NCI-H446 treated with DMSO at 0.1 percent for 48 hours (cell line): ENCODE measurements around the gene ATP5PF.
"Not testable (repeated sequence)": the region's sequence is repeated elsewhere in the genome, so short reads cannot be mapped to it uniquely, and the experiment has no call there.

ENCODE experiments used
- DNase-seq: peaks from one replicate; lab custom pipeline; 2025; lab: John Stamatoyannopoulos, UW

The ATP5PF gene, protein sequence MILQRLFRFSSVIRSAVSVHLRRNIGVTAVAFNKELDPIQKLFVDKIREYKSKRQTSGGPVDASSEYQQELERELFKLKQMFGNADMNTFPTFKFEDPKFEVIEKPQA

DNA sequence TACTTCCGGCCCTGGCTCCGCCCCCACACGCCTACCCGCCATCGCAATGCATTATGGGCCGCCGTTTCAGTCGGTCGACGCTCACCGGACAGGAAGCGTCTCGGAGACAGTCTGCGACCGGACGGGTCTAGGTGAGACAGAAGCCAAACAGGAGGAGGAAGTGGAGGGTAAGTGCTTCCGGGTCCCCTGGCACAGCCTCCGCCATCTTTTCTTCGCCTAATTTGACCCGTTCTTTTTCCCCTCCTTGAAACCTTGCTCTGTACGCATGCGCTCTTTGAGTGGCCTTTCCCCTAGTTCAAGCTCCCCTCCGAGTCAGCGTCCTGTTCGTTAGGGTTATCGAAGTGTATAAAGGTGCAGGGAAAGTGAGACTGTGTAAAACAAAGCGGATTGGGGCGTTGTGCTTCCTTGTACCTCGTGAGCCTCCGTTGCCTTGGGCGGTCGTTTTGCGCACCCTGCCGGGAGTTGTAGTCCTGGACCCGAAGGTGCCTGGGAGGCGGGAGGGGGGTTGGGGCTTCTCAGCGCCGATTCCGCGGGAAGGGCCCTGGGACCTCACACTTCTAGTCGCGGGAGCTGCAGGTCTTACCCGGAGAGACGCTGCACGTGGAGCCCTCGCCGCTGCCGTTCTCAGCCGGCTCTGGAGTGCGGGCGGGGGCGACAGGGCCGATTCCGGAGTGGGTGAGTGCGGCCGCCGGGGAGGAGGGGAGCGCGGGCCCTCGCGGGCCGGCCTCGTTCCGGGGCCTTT lies at the start of gene ATP5PF, which contains the start of gene GABPA:
TSS of gene ATP5PF (minus strand) at position 1 of the 742 bp plus-strand sequence. CDS start 5,110 bp downstream, outside the sequence.
TSS of gene GABPA (plus strand) at position 69 of the 742 bp plus-strand sequence. CDS start 6,627 bp downstream, outside the sequence.
- peak; percentile 99 for DNase-seq

DNA sequence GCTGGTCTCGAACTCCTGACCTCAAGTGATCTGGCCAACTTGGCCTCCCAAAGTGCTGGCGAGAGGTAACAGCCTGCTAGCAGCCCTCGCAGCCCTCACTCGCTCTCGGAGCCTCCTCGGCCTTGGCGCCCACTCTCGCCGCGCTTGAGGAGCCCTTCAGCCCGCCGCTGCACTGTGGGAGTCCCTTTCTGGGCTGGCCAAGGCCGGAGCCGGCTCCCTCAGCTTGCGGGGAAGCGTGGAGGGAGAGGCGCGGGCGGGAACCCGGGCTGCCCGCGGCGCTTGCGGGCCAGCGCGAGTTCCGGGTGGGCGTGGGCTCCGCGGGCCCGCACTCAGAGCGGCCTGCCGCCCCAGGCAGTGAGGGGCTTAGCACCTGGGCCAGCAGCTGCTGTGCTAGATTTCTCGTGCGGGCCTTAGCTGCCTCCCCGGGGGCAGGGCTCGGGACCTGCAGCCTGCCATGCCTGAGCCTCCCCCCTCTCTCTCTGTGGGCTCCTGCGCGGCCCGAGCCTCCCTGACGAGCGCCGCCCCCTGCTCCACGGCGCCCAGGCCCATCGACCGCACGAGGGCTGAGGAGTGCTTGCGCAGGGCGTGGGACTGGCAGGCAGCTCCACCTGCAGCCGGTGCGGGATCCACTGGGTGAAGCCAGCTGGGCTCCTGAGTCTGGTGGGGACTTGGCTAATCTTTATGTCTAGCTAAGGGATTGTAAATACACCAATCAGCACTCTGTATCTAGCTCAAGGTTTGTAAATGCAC lies 43.6 kb upstream of the ATP5PF start:
- not testable (repeated sequence) for DNase-seq

DNA sequence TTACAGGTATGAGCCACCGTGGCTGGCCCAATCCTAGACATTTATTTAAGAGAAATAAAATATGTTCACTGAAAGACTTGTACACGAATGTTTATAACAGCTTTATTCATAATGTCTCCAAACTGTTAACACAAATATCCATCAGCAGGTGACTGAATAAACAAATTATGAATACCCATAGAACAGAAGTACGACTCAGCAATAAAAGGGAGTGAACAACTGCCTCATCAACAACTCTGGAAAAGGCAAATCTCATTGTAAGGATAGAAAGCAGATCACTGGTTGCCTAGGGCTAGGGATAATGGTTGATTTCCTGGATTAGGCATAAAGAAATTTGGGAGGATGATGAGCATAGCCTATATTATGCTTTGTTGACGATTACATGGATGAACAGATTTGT lies 41.7 kb upstream of the ATP5PF start:
- no peak for DNase-seq

DNA sequence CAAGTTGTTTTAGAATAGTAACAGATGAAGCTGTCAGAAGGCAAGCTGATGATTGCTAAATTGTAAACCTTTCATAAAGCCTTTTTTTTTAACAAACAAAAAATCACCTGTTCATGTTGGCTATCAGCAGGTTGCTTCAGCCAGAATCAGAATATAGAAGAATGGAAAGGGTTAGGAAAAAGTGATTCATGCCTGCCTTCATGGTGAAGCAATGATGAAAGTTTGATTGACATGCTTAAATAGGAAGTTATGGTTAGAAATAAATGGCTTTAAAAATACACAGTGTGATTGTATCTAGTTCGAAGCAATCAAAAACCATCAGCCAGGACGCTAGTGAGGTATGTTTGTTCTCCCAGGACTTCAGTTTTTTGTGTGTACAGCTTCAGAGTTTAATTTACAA lies 38.0 kb upstream of the ATP5PF start:
- DNase-seq = no peak

DNA sequence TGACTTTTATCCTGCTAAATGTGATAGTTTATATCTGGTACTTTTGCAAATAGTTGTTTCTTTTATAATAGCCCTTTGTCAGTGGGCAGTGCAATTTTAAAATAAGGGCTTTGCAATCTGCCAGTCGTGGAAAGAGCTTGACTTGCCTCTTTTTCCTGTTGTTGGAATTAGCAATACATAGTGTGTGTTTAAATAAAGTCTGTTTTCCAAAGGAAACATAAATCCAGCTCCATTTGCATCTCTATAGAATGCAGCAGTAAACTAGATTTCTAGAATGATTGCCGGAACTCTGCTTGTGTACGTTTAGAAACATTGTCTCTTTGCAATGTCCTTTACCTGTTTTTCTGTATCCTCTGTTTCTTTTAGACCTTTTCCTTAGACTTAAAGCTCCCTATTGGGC lies 33.2 kb upstream of the ATP5PF start:
- DNase-seq = no peak

DNA sequence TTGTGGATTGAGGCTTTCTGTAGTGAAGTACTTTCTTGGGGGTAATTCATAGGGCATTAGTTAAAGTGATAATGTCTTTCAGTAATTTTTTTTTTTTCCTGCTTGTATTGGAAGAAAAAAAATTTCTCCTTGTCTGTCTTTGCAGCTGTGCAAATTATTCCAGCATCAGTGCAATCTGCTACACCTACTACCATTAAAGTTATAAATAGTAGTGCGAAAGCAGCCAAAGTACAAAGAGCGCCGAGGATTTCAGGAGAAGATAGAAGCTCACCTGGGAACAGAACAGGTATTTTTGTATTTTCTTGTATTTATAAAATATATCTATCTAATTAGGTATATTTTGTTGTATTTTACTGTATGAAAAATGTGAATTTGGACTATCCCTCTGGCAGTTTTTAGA lies 29.4 kb upstream of the ATP5PF start:
- no peak for DNase-seq

DNA sequence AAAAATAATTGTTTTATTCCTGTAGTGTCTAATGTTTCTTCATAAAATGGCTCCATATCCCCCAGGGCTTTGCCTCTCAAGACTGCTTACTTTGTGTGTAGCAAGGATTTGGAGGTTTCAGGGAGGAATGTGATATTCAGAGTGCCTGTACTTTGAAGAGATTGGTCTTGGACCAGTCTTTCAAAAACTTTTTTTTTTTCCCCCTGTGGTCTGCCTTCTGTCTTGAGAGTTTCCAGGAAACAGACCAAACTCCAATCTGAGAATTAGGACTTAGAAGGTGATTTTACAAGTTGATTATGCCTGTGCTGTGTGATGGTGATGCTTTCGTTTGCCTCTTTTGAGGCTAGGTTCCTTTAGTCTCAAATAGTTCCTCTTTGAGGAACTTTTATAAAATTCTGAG lies 26.0 kb upstream of the ATP5PF start:
- no peak for DNase-seq

DNA sequence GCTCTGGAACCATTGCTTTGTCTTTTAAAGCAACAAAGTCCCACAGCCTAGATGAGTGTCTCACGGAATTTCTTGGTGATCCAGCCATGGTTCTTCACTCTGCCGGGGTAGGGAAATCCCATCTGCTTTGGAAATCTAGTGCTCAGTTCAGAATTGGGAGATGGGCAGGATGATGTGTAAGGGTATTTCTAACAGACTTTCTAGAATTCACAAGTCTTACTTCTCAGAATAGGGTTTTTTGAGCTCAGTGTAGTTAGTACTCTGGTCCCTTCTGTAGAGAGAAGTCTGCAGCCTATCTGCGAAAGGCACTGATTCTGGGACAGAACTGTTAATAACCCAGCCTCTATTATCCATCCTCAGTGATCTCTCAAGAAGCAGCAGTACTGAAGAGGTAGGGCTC lies 25.4 kb upstream of the ATP5PF start:
- no peak for DNase-seq

DNA sequence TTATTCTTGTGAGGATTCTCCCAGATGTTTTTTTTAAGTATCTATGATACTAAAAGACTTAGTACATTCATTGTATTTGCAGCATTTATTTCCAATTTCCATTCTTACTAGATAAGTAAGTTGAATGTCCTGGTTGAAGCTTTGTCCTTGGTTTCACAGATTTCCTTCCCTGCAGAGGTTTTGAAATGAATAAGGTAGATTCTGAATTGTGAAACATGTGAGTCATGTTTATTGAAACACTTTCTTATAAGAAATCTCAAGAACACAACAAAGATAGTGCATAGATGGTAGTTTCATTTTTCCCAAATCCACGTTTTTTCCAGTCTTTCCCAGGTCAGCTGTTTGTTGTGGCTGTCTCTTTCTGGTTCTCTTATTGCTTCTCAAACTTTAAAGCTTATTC lies 24.9 kb upstream of the ATP5PF start:
- no peak for DNase-seq

DNA sequence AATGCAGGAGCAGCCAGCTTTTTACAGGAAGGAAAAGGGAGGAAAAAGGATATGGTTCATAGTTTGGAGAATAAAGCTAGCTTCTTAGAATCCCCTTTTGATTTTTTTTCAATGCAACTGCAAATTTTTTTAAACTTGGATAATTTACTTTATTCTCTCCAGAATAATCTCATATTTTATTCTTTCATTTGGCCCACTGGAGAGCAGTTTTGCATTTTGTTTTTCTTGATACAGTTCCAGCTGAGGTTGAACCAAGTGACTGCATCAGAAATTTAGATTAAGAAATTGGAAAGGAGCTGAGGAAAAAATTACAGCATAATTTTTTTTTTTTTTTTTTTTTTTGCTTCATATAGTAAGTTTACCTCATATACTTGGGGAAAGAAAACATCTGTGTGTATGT lies 22.8 kb upstream of the ATP5PF start:
- no peak for DNase-seq

DNA sequence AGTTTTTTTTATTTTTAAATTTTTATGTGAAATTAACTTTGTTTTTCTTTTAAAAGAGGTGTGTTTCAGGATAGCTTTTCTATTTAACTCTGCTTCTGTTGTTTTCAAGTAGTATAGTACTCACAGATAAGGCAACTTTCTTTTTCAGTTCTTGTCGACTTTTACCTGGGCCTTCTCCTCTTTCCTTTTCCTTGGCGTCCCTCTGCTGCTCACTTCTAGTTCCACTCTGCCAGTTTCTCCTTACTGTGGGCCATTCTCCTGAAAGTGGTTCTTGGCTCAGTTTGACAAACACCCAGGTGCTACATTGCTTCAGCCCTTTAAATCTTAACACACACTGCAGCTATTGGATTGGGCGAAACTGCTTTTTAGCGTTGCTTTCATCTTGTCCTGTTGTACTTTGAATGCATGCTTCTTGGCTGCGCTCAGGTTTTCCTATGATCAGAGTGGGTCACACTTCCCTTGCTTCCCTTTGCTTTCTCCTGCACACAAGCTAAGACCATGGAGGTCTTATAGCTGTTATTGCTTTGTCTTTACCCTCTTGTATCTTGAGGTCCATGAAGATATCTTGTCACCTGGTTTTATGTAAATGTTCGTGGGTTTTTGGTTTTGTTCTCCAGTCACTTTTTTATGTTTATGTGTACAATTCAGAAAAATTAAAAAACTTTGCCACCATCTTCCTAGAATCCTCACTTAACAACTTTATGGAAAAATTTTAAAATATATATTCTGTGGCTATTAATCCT lies 21.7 kb upstream of the ATP5PF start:
- no peak for DNase-seq

DNA sequence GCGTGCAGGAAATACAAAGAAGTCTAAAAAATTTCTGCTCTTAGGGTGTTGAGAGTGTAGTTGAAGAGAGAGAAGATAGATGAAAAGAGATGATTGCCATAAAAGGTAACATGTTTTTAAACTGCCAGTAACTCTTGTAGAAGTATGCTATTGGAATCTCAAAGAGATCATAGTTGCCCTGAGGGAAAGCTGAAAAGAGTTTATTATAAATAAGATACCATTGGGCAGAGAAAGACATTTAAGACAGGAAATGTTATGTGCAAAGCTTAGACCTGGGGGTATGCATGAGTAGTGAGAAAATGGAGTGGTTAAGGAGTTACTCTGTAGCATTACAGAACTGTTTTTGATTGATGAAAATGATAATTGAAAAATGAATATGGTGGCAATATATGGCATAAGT lies 17.7 kb upstream of the ATP5PF start:
- no peak for DNase-seq

DNA sequence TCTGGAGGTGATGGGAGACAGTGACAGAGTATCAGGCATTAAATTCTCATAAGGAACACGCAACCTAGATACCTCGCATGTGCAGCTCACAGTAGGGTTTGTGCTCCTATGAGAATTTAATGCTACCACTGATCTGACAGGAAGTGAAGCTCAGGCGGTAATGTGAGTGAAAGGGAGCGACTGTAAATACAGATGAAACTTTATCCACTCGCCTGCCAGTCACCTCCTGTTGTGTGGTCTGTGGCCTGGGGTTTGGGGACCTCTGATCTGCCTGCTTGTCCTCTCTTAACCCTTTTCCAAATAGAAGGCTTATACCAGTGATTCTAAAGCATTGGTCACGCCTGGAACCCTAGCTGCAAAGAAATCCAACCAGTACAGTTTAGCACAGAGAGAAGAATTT lies 15.4 kb upstream of the ATP5PF start:
- no peak for DNase-seq

DNA sequence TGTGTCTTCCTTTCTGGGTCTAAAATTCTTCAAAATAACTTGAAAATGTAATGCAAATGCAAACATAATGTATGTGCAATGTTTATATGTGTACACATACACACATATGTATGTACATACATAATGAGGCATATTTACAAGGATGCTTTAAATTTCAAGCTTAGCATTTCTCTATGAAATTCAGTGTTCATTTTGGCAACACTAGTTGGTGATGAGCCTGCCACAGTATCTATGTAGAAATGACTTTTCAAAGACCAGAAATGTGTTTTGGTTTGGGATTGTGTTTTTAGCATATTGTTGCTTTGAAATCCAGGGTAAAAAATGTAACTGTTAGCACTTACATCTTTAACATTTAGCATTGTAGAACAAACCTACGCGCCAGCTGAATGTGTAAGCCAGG lies 10.2 kb upstream of the ATP5PF start:
- DNase-seq = no peak

DNA sequence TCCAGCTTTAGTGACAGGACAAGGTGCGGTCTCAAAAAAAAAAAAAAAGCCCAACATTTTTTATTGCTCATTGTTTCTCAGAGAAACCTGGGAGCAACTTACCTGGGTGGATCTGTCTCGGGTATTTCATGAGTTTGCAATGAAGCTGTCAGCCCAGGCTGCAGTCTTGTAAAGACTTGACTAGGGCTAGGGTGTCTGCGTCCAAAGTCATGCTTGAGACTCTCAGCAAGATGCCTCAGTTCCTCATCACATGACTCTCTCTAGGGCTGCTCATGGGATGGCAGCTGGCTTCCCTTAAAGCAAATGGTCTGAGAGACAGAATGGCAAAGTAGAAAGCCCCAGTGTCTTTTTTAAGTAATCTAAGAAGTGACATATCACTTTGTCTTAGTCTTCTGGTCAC lies 8.2 kb upstream of the ATP5PF start:
- no peak for DNase-seq

DNA sequence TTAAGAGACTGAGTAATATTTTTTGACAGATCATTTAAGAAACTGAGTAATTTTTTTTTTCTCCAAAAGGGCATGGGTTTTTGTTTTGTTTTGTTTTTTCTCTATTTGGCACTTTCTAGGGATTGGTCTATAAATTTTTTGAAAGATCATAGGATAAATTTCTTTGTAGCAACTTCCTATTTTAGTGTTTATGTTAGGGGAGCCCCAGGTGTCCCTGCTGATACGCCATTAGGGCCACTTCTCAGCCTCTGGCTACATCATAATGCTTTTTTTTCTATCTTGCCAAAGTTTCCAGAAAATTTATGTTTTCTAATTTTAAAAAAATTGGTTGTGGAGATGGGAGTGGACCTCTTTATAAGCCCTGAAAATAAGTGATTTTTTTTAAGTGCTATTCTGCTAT lies 2.7 kb upstream of the ATP5PF start:
- DNase-seq = no peak

DNA sequence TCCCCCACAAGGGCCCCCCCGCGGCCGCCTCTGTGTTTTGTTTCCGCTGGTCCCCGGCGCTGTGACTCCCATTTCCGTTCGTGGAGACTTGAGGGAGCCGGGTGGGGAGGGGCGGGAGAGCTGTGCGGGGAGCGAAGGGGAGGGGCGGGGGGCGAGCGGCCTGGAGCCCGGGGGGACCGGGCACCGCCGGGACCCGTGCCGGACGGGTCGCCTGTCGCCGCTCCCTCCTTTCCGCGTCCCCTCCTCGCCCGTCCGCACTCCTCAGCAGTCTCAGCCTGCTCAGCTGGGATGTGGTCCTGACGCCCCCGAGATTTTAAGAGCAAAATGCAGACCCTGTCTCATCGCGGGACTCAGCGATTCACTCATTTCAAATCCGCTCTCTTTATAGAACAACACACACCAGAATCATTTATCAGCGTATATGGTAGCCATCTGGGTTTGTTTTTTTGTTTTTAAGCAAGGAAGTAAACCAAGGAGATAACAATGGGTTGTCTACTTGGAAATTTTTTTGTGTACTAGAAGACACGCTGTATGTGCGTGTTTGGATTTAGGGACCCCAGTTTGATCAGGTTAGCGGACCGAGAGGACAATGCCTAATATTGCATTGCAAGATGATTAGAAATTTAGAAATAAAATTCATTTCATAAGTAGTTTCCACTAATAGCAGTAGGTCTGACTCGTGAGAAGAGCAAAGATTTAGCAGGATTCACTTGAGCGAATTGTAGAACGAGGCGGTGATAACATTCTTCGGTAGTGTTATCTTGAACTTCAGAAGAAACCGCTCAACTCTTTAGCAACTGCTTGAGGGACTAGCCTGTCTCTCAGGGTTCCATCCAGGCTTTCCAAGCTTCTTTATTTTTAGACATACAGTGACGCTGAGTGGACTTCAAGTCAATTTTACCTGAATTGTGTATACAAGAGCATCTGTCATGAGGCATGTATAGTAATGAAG lies 1.2 kb upstream of the ATP5PF start:
- peak; percentile 79 for DNase-seq

DNA sequence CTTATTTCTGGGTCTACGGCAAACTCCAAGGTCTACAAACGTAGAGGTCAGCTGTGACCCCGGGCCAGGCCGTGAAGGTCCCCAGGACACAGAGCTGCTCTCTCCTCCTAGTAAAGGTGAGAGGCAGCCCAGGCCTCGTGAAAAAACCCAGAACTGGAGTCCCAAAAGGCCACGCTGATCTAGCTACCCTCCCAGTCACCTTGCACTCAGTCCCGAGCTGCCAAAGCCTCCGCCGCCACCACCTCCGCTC lies 125 bp downstream of the ATP5PF start:
- DNase-seq = no peak

DNA sequence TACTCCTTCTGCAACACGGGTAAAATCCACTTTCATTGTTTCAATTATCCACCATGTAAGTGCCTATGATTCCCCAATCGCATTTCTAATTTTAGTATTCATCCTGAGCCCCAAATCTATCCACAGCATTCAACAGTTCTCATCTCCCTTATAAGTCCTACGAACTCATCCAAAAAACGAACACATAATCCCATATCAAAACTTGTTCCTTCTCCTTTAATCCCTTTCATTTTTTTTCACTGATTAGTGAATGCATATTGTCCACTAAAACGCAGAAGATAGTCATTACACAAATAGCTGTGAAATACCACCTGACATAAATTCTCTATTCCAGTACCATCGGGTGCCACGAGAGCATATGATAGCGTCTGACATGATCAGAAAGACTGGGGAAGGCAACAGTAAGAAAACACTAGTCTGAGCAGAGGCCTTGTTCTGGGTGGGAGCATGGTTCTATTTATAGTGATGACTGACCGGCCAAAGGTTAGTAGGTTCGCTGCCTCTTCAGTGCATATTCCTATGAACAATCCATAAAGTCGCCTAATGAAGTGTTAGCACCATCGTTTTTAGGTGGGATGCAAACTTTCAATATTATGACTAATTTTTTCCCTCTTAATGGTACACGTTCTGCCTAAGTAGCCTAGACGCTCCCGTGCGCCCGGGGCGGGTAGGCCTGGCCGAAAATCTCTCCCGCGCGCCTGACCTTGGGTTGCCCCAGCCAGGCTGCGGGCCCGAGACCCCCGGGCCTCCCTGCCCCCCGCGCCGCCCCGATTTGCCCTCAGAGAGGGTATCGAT lies 648 bp downstream of the ATP5PF start:
- no peak for DNase-seq

DNA sequence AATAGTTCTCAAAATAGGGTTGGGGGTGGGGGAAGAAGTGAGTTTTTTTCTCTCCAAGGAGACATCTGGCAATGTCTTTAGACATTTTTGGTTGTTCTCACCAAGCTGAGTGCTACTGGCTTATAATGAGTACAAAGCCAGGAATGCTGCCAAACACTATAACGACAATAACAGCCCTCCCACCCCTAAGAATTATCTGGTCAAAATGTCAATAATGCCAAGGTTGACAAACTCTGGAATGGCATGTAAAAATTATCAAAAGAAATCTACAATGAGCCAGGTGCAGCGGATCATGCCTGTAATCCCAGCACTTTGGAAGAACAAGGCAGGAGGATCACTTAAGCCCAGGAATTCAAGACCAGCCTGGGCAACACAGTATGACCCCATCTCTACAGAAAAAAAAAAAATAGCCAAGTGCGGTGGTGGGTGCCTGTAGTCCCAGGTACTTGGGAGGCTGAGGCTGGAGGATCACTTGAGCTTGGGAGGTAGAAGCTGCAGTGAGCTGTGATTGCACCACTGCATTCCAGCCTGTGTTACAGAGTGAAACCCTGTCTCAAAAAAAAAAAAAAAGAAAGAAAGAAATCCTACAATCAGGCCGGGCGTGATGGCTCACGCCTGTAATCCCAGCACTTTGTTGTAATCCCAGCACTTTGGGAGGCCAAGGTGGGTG lies 2.5 kb downstream of the ATP5PF start:
- no peak for DNase-seq
